ENCODE data around the gene RHOT1. TPM values are rescaled to one million over a fixed set of nuclear protein-coding genes. Genes with fewer than 3 reads are reported as not detected.

RHOT1 gene
- total and polyA plus RNA-seq, 8 donors, result 11.6 to 26.7 (median 16.0) TPM

DNA sequence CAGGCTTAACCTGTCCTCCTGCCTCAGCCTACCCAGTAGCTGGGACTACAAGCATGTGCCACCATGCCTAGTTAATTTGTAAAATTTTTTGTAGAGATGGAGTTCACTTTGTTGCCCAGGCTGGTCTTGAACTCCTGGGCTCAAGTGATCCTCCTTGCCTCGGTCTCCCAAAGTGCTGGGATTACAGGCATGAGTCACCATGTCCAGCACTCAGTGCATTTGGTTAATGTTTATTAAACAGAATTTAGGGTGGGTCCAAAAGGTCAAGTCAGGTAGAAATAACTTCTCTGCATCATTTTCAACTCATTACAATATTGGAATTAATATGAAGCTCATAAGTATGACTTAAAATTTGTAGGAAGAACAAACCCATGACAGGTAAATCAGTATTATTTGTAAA lies 55.7 kb downstream of the RHOT1 start:
- Histone ChIP-seq H3K27me3 (no peaks in the 10 kb centered on the region), H3K4me3 (no peak overlapping the region), H3K9me3 (no peaks in the 10 kb centered on the region), H3K4me1 (no peaks in the 10 kb centered on the region), H3K27ac (no peak overlapping the region), H3K36me3 (peaks cover 2 to 18% (median 17%) of the 10 kb centered on the region in 3 donors)
- FAIRE-seq (no peak), DNase-seq (no peak), ATAC-seq (no peak)
- intact Hi-C loops (cut with DNase I), result no loop called here
- 87 to 98% methylated on average over 1 of the region's 1 CpG for WGBS, 2 donors
- TF ChIP-seq CTCF (IDR thresholded peaks at IDR 0.05), result no peak

GRCh38 chr17:32206861-32207260 lies 64.6 kb downstream of the RHOT1 start:
- H3K36me3 ChIP-seq, result peaks cover 0 to 32% (median 6%) of the 10 kb centered on the region in 3 donors
- H3K27me3 ChIP-seq, result no peaks in the 10 kb centered on the region
- H3K4me3 ChIP-seq, result no peak overlapping the region
- no peak overlapping the region for H3K27ac ChIP-seq
- FAIRE-seq, result no peak
- ATAC-seq, result no peak
- DNase-seq, result no peak
- H3K4me1 ChIP-seq, result peaks cover 0 to 5% (median 0%) of the 10 kb centered on the region in 3 donors
- TF ChIP-seq CTCF (IDR thresholded peaks at IDR 0.05), result no peak
- intact Hi-C loops (cut with DNase I), result no loop called here
- no peaks in the 10 kb centered on the region for H3K9me3 ChIP-seq
- 86 to 93% methylated on average over 2 of the region's 2 CpGs for WGBS, 2 donors

DNA sequence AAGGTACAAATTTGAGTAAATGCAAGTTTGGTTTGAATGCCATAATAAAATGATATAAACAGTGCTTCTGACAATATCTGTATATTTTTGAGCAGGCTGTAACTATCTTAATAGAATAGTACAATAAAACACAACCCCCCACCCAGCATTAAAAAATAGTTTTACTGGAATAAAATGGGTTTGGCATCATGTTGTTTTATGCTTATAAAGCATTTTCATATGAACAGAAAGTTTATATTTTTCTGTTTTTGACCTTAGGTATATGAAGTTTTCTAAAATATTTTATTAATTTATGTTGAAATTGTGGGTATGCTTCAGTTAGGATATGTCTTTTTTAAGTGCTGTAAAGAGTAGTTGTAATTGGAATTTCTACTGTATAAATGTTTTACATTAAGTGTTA lies 66.1 kb downstream of the RHOT1 start:
- Histone ChIP-seq H3K27ac (no peak overlapping the region), H3K4me1 (peaks cover 0 to 5% (median 0%) of the 10 kb centered on the region in 3 donors), H3K4me3 (no peak overlapping the region), H3K9me3 (no peaks in the 10 kb centered on the region), H3K27me3 (no peaks in the 10 kb centered on the region), H3K36me3 (peaks cover 0 to 34% (median 6%) of the 10 kb centered on the region in 3 donors)
- FAIRE-seq (no peak), DNase-seq (no peak), ATAC-seq (no peak)
- no peak for TF ChIP-seq CTCF (IDR thresholded peaks at IDR 0.05)
- intact Hi-C loops (cut with DNase I), result no loop called here

DNA sequence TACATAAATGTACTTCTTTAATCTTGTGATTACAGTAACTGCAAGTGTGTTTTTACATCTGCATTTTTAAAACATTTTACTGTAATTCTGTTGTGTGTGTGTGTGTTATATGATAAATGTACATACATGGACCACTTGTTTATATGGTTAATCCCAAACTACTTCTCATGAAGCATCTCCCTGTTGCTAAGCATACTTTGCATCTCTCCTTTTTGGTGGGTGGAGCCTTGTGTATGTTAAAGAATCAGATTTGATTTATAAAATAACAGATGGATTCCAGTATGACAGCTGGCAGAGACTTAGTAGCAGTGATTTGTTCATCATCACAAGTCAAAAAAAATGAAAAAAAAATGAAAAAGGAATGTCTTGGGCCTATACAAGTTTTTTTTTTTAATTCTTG lies 67.3 kb downstream of the RHOT1 start:
- FAIRE-seq (no peak), ATAC-seq (no peak)

GRCh38 chr17:32211671-32212070 lies 69.4 kb downstream of the RHOT1 start:
- TF ChIP-seq CTCF (IDR thresholded peaks at IDR 0.05), result no peak
- no peaks in the 10 kb centered on the region for H3K4me1 ChIP-seq
- no peak overlapping the region for H3K27ac ChIP-seq
- H3K27me3 ChIP-seq, result no peaks in the 10 kb centered on the region
- ATAC-seq, result no peak
- DNase-seq, result no peak
- no peaks in the 10 kb centered on the region for H3K9me3 ChIP-seq
- H3K36me3 ChIP-seq, result peaks cover 0 to 34% (median 6%) of the 10 kb centered on the region in 3 donors
- H3K4me3 ChIP-seq, result no peak overlapping the region
- WGBS, 2 donors, result 97 to 98% methylated on average over 1 of the region's 1 CpG
- no peak for FAIRE-seq
- intact Hi-C loops (cut with DNase I), result no loop called here

More for the DNA sequence above, 67.3 kb downstream of the RHOT1 start:
- Histone ChIP-seq H3K9me3 (no peaks in the 10 kb centered on the region), H3K4me3 (no peak overlapping the region), H3K36me3 (peaks cover 0 to 34% (median 6%) of the 10 kb centered on the region in 3 donors), H3K27ac (no peak overlapping the region), H3K27me3 (no peaks in the 10 kb centered on the region), H3K4me1 (peaks cover 0 to 5% (median 0%) of the 10 kb centered on the region in 3 donors)
- no peak for TF ChIP-seq CTCF (IDR thresholded peaks at IDR 0.05)
- intact Hi-C loops (cut with DNase I), result no loop called here
- DNase-seq, result no peak

All from pancreas (tissue), 10 donors.